Neural cell (in vitro differentiated cells): ENCODE measurements around the gene MSH2. TPM values are rescaled to one million over a fixed set of nuclear protein-coding genes. Genes with fewer than 3 reads are reported as not detected.
A peak's percentile ranks its signal among the peaks of the same experiment; 100 is the strongest.

Experiments
- H2AFZ ChIP-seq: fragments of 200-600, 300-800 bp; sonication (generic), shearing (Covaris generic); 2 replicates; pipeline ENCODE4 v1.6.0; 2014; ENCODE audit warnings: low read depth, mild to moderate bottlenecking, antibody characterized with exemption, low read length, moderate library complexity
- H3F3A ChIP-seq: fragments of 200-600 bp; shearing (Covaris generic); 2 replicates; pipeline ENCODE4 v1.6.1; 2016; ENCODE audit warnings: mild to moderate bottlenecking, moderate library complexity, mixed read lengths, antibody characterized with exemption, low read length; ENCODE audit not compliant: insufficient read depth, poor library complexity, severe bottlenecking
- H3K27ac ChIP-seq: fragments of 200-600, 300-800 bp; sonication (generic), shearing (Covaris generic); 2 replicates; pipeline ENCODE4 v1.5.1; 2014; ENCODE audit warnings: mild to moderate bottlenecking, low read length, moderate library complexity
- H3K27me3 ChIP-seq: fragments of 300-800, 200-600 bp; sonication (generic), shearing (Covaris generic); 2 replicates; pipeline ENCODE4 v1.6.0; 2014; ENCODE audit warnings: mild to moderate bottlenecking, low read depth, low read length, moderate library complexity; ENCODE audit not compliant: insufficient read depth
- H3K36me3 ChIP-seq: fragments of 300-800, 200-600 bp; sonication (generic), shearing (Covaris generic); 2 replicates; pipeline ENCODE4 v1.5.1; 2014; ENCODE audit warnings: mild to moderate bottlenecking, antibody characterized with exemption, low read length, moderate library complexity; ENCODE audit not compliant: insufficient read depth
- H3K4me2 ChIP-seq: fragments of 300-800, 200-600 bp; sonication (generic), shearing (Covaris generic); 2 replicates; pipeline ENCODE4 v1.6.0; 2014; ENCODE audit warnings: mild to moderate bottlenecking, low read length
- H3K4me3 ChIP-seq: fragments of 300-800, 200-600 bp; sonication (generic), shearing (Covaris generic); 2 replicates; pipeline ENCODE4 v1.5.1; 2014; ENCODE audit warnings: mild to moderate bottlenecking, low read length, moderate library complexity
- H3K79me2 ChIP-seq: fragments of 200-600 bp; shearing (Covaris generic); replicated peaks from 2 replicates; pipeline ENCODE4 v1.6.0; 2014; ENCODE audit warnings: mild to moderate bottlenecking, low read length, moderate library complexity; ENCODE audit not compliant: insufficient read depth
- H3K9ac ChIP-seq: fragments of 300-800, 200-600 bp; sonication (generic), shearing (Covaris generic); 2 replicates; pipeline ENCODE4 v1.6.1; 2016; ENCODE audit warnings: mild to moderate bottlenecking, low read length, mixed read lengths
- H3K9me2 ChIP-seq: fragments of 200-600 bp; shearing (Covaris generic); 2 replicates; pipeline ENCODE4 v1.6.1; 2016; ENCODE audit warnings: mild to moderate bottlenecking, low read length, mixed read lengths; ENCODE audit not compliant: insufficient read depth
- H3K9me3 ChIP-seq: fragments of 200-600, 300-800 bp; sonication (generic), shearing (Covaris generic); 2 replicates; pipeline ENCODE4 v1.6.1; 2016; ENCODE audit warnings: mild to moderate bottlenecking, mixed run types, low read length, moderate library complexity, mixed read lengths
- H4K20me1 ChIP-seq: fragments of 200-600 bp; shearing (Covaris generic); 2 replicates; pipeline ENCODE4 v1.6.1; 2016; ENCODE audit warnings: mild to moderate bottlenecking, mixed run types; ENCODE audit not compliant: insufficient read depth
- EP300 ChIP-seq: fragments of 450-650 bp; conservative IDR thresholded peaks from 2 replicates; pipeline ENCODE4 v1.6.1; 2014; ENCODE audit warnings: antibody characterized with exemption, mild to moderate bottlenecking, moderate library complexity; ENCODE audit not compliant: poor library complexity, severe bottlenecking
- EZH2 ChIP-seq: fragments of 200-600, 300-800 bp; shearing (Covaris generic), sonication (generic); IDR thresholded peaks from 2 replicates; pipeline ENCODE4 v1.6.1; 2014; ENCODE audit warnings: antibody characterized with exemption, low read length, borderline replicate concordance, mild to moderate bottlenecking; ENCODE audit not compliant: insufficient read depth, poor library complexity, severe bottlenecking
- MXI1 ChIP-seq: fragments of 450-650 bp; conservative IDR thresholded peaks from 2 replicates; pipeline ENCODE4 v1.6.1; 2014; ENCODE audit warnings: antibody characterized with exemption, mild to moderate bottlenecking; ENCODE audit not compliant: poor library complexity, severe bottlenecking
- POLR2AphosphoS5 ChIP-seq: IDR thresholded peaks from 2 replicates; pipeline ENCODE4 v1.6.1; 2012
- RAD21 ChIP-seq: fragments of 450-650 bp; conservative IDR thresholded peaks from 2 replicates; pipeline ENCODE4 v1.6.1; 2014; ENCODE audit warnings: antibody characterized with exemption, mild to moderate bottlenecking, moderate library complexity
- SMC3 ChIP-seq: fragments of 450-650 bp; conservative IDR thresholded peaks from 2 replicates; pipeline ENCODE4 v1.6.1; 2014; ENCODE audit warnings: antibody characterized with exemption, mild to moderate bottlenecking, moderate library complexity; ENCODE audit not compliant: poor library complexity
- TAF1 ChIP-seq: IDR thresholded peaks from 2 replicates; pipeline ENCODE4 v1.6.1; 2012; ENCODE audit warnings: low read depth
- polyA plus RNA-seq: library from polyadenylated mRNA; depleted of rRNA; stranded (reverse); fragments of >200 nt; gene quantifications from 2 replicates; pipeline ENCODE4 v1.2.3, GENCODE V29; 2014
- TF ChIP-seq, protein P1 (sequence below): fragments of 450-650 bp; IDR thresholded peaks from 2 replicates; pipeline ENCODE4 v1.5.1; 2014; ENCODE audit warnings: antibody characterized with exemption, mild to moderate bottlenecking, moderate library complexity; ENCODE audit not compliant: poor library complexity, severe bottlenecking
- TF ChIP-seq, protein P2 (sequence below): IDR thresholded peaks from 2 replicates; pipeline ENCODE4 v1.6.1; 2012; ENCODE audit warnings: borderline replicate concordance

The MSH2 gene
- polyA plus RNA-seq, 1 donor from 2014 or later: 105 TPM

DNA sequence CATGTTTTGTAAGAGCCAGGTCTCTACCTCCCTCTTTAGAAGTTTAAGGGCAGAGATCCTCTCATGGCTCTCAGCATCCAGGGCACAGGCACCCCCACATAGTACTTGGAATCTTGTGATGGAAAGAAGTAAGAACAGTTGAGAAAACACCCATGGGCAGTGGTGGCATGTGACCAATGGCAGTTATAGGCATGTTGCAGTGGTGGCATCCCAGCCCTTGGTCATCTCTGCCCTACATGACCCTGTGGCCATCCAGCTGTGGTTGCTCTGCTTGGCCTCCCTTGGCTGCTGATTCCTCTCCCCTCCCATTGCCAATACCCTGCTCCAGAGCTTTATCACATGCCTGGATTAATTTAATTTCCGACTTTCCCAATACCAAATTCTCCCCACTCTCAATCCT lies 13.3 kb upstream of the MSH2 start:
- H4K20me1 ChIP-seq: no peaks in the 10 kb centered on the region
- no peaks in the 10 kb centered on the region for H3K36me3 ChIP-seq
- no peak overlapping the region for H3K9ac ChIP-seq
- H3K27me3 ChIP-seq: no peaks in the 10 kb centered on the region
- no peak overlapping the region for H2AFZ ChIP-seq
- TF ChIP-seq RAD21: no peak
- no peak for TF ChIP-seq EP300
- no peak for TF ChIP-seq POLR2AphosphoS5
- no peaks in the 10 kb centered on the region for H3F3A ChIP-seq
- H3K9me2 ChIP-seq: no peaks in the 10 kb centered on the region
- no peak overlapping the region for H3K4me3 ChIP-seq
- H3K4me2 ChIP-seq: no peak overlapping the region
- no peak overlapping the region for H3K27ac ChIP-seq
- no peaks in the 10 kb centered on the region for H3K9me3 ChIP-seq
- no peaks in the 10 kb centered on the region for H3K79me2 ChIP-seq

DNA sequence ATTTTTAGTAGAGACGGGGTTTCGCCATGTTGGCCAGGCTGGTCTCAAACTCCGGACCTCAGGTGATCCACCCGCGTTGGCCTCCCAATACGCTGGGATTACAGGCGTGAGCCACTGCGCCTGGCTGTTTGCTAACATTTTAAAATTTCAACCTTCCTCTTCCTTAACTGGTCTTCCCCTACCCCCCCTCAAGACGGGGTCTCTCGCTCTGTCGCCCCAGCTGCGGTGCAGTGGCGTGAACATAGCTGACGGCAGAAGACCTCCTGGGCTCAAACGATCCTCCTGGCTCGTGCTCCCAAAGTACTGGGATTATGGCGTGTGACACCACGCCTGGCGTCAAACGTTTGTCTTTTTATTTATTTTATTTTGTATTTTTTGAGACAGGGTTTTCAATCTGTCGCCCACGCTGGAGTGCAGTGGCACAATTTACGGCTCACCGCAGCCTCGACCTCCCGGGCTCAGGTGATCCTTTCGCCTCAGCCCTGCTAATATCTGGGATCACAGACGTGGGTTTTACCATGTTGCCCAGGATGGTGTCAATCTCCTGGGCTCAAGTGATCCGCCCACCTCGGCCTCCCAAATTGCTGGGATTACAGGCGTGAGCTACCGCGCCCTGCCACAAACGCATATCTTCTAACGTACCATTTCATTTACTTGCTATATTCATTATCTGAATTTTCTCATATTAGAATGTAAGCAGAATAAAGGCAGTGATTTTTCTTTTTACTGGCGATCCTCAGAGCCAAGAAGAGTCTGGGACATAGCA lies 984 bp upstream of the MSH2 start:
- Histone ChIP-seq H3K9ac (peak overlapping the region; percentile 62), H2AFZ (peak overlapping the region; percentile 48), H3K27ac (peak overlapping the region; percentile 72), H3K9me2 (no peaks in the 10 kb centered on the region), H3F3A (no peaks in the 10 kb centered on the region), H4K20me1 (no peaks in the 10 kb centered on the region), H3K36me3 (no peaks in the 10 kb centered on the region), H3K27me3 (no peaks in the 10 kb centered on the region), H3K4me2 (peak overlapping the region; percentile 50), H3K9me3 (no peaks in the 10 kb centered on the region), H3K4me3 (peak overlapping the region; percentile 100), H3K79me2 (peaks cover 19% of the 10 kb centered on the region)
- TF ChIP-seq, protein P1, sequence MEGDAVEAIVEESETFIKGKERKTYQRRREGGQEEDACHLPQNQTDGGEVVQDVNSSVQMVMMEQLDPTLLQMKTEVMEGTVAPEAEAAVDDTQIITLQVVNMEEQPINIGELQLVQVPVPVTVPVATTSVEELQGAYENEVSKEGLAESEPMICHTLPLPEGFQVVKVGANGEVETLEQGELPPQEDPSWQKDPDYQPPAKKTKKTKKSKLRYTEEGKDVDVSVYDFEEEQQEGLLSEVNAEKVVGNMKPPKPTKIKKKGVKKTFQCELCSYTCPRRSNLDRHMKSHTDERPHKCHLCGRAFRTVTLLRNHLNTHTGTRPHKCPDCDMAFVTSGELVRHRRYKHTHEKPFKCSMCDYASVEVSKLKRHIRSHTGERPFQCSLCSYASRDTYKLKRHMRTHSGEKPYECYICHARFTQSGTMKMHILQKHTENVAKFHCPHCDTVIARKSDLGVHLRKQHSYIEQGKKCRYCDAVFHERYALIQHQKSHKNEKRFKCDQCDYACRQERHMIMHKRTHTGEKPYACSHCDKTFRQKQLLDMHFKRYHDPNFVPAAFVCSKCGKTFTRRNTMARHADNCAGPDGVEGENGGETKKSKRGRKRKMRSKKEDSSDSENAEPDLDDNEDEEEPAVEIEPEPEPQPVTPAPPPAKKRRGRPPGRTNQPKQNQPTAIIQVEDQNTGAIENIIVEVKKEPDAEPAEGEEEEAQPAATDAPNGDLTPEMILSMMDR: no peak
- TF ChIP-seq MXI1 (no peak), EP300 (no peak), RAD21 (no peak)

DNA sequence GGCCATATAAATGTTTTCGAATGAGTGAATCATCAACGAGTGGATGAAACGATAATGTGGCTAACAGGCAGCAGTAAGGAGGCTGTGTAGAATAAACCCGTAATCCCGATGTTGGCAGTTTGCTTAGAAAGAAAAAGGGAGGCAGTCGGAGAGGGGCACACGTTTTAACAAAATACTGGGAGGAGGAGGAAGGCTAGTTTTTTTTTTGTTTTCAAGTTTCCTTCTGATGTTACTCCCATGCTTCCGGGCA lies 476 bp upstream of the MSH2 start:
- Histone ChIP-seq H3K4me3 (peak overlapping the region; percentile 100), H3K9me2 (no peaks in the 10 kb centered on the region), H2AFZ (peak overlapping the region; percentile 48), H3K36me3 (no peaks in the 10 kb centered on the region), H3K79me2 (peaks cover 19% of the 10 kb centered on the region), H4K20me1 (no peaks in the 10 kb centered on the region), H3K27ac (peak overlapping the region; percentile 72), H3K9ac (peak overlapping the region; percentile 62), H3F3A (no peaks in the 10 kb centered on the region), H3K4me2 (peak overlapping the region; percentile 50), H3K27me3 (no peaks in the 10 kb centered on the region), H3K9me3 (no peaks in the 10 kb centered on the region)
- no peak for TF ChIP-seq POLR2AphosphoS5

DNA sequence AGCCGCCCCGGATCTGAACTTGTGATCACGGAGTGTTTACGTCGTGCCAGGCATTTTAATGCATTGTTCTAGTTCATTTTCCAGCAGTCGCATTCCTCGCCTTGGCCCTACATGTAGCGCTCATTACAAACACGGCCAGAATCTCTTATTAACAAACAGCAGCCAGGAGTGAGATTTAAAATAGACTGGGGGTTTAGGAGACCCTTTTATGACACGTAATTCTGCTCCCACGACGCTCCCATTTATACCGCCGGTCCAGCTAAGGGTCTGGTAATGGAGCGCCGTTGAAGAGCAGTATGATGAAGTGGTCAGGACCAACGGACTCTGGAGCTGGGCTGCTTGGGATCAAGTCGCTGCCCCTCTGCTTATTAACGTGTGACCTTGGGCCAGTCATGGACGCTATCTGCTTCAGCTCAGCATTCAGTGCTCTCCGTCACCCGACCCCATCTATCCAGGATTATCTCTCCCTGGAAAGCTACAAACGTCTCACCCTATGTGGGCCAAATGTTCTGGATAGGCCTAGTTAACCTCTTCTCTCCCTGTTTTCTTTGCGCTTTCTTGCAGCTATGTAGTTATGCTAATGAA lies 745 bp downstream of the MSH2 start:
- Histone ChIP-seq H3K36me3 (no peaks in the 10 kb centered on the region), H3K79me2 (peaks cover 19% of the 10 kb centered on the region), H2AFZ (peak overlapping the region; percentile 69), H3K4me2 (peak overlapping the region; percentile 82), H3K9me2 (no peaks in the 10 kb centered on the region), H4K20me1 (no peaks in the 10 kb centered on the region), H3K9me3 (no peaks in the 10 kb centered on the region), H3F3A (no peaks in the 10 kb centered on the region), H3K9ac (peak overlapping the region; percentile 87), H3K27me3 (no peaks in the 10 kb centered on the region), H3K4me3 (peak overlapping the region; percentile 100), H3K27ac (peak overlapping the region; percentile 91)
- TF ChIP-seq RAD21 (no peak), TAF1 (no peak), EP300 (no peak), EZH2 (no peak), MXI1 (no peak), SMC3 (no peak)
- TF ChIP-seq, protein P2, sequence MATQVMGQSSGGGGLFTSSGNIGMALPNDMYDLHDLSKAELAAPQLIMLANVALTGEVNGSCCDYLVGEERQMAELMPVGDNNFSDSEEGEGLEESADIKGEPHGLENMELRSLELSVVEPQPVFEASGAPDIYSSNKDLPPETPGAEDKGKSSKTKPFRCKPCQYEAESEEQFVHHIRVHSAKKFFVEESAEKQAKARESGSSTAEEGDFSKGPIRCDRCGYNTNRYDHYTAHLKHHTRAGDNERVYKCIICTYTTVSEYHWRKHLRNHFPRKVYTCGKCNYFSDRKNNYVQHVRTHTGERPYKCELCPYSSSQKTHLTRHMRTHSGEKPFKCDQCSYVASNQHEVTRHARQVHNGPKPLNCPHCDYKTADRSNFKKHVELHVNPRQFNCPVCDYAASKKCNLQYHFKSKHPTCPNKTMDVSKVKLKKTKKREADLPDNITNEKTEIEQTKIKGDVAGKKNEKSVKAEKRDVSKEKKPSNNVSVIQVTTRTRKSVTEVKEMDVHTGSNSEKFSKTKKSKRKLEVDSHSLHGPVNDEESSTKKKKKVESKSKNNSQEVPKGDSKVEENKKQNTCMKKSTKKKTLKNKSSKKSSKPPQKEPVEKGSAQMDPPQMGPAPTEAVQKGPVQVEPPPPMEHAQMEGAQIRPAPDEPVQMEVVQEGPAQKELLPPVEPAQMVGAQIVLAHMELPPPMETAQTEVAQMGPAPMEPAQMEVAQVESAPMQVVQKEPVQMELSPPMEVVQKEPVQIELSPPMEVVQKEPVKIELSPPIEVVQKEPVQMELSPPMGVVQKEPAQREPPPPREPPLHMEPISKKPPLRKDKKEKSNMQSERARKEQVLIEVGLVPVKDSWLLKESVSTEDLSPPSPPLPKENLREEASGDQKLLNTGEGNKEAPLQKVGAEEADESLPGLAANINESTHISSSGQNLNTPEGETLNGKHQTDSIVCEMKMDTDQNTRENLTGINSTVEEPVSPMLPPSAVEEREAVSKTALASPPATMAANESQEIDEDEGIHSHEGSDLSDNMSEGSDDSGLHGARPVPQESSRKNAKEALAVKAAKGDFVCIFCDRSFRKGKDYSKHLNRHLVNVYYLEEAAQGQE: no peak
- TF ChIP-seq, protein P1: no peak
